PC-3 (cell line): ENCODE data around the gene UBE2E1. TPM values are rescaled to one million over a fixed set of nuclear protein-coding genes. Genes with fewer than 3 reads are reported as not detected.

Experiments used
- ATAC-seq: fragments of 200-7000 bp; cut with Tn5 transposase; 2 replicates; pipeline ENCODE4 v1.9.1; 2020; ENCODE audit warnings: mild to moderate bottlenecking, moderate library complexity
- BruUV-seq: library from RNA; stranded (reverse); fragments of 400-500 nt; replicated peaks from 2 replicates; lab custom pipeline; 2021; lab: Mats Ljungman, UMichigan
- CTCF ChIA-PET: fragments of 300-600 bp; sonication (Branson Sonifier 250); formaldehyde crosslinking; loops from one replicate; lab custom pipeline; 2022; ENCODE audit warnings: antibody characterized with exemption; lab: Charles Lee
- POLR2A ChIA-PET: fragments of 300-600 bp; sonication (Branson Sonifier 250); formaldehyde crosslinking; loops from one replicate; lab custom pipeline; 2022; ENCODE audit warnings: antibody characterized with exemption; ENCODE audit not compliant: unreplicated experiment; lab: Charles Lee
- DNase-seq: peaks from one replicate; pipeline ENCODE4 v3.0.0-alpha.2; 2015
- H2AFZ ChIP-seq: fragments of 300-600 bp; sonication (generic); 2 replicates; pipeline ENCODE4 v1.6.0; 2016; ENCODE audit warnings: antibody characterized with exemption, low read length
- H3F3A ChIP-seq: fragments of 300-600 bp; sonication (generic); one replicate; pipeline ENCODE4 v1.6.0; 2017; ENCODE audit warnings: antibody characterized with exemption, low read length, control low read depth, mild to moderate bottlenecking; ENCODE audit not compliant: unreplicated experiment
- H3K27ac ChIP-seq: fragments of 300-600 bp; sonication (generic); 2 replicates; pipeline ENCODE4 v1.5.1; 2016; ENCODE audit warnings: mild to moderate bottlenecking, low read length
- H3K27me3 ChIP-seq: fragments of 300-600 bp; sonication (generic); 2 replicates; pipeline ENCODE4 v1.6.1; 2016; ENCODE audit warnings: low read length, mixed read lengths
- H3K36me3 ChIP-seq: fragments of 300-600 bp; sonication (generic); 2 replicates; pipeline ENCODE4 v1.6.1; 2016; ENCODE audit warnings: low read depth, mixed run types, low read length, mixed read lengths
- H3K4me1 ChIP-seq: fragments of 300-600 bp; sonication (generic); 2 replicates; pipeline ENCODE4 v1.5.1; 2016; ENCODE audit warnings: low read length; ENCODE audit not compliant: insufficient read depth
- H3K4me2 ChIP-seq: fragments of 300-600 bp; sonication (generic); 2 replicates; pipeline ENCODE4 v1.6.0; 2016; ENCODE audit warnings: low read length
- H3K4me3 ChIP-seq: fragments of 300-600 bp; sonication (generic); 2 replicates; pipeline ENCODE4 v1.5.1; 2016; ENCODE audit warnings: mild to moderate bottlenecking, low read length, mixed read lengths
- H3K79me2 ChIP-seq: fragments of 300-600 bp; sonication (generic); 2 replicates; pipeline ENCODE4 v1.6.1; 2017; ENCODE audit warnings: low read length, mixed read lengths
- H3K9ac ChIP-seq: fragments of 300-600 bp; sonication (generic); 2 replicates; pipeline ENCODE4 v1.6.0; 2016; ENCODE audit warnings: mild to moderate bottlenecking, low read length
- H3K9me2 ChIP-seq: fragments of 300-600 bp; sonication (generic); replicated peaks from 2 replicates; pipeline ENCODE4 v1.6.1; 2016; ENCODE audit warnings: mixed run types, low read length, mixed read lengths
- H3K9me3 ChIP-seq: fragments of 300-600 bp; sonication (generic); 2 replicates; pipeline ENCODE4 v1.6.1; 2016; ENCODE audit warnings: low read length, mixed read lengths
- H4K20me1 ChIP-seq: fragments of 300-600 bp; sonication (generic); 2 replicates; pipeline ENCODE4 v1.6.1; 2016; ENCODE audit warnings: low read length, mixed read lengths
- CTCF ChIP-seq: fragments of 300-600 bp; sonication (generic); conservative IDR thresholded peaks from 2 replicates; pipeline ENCODE4 v1.5.1; 2017; ENCODE audit warnings: antibody characterized with exemption, low read depth, mild to moderate bottlenecking, low read length
- EZH2 ChIP-seq: fragments of 300-600 bp; sonication (generic); IDR thresholded peaks from one replicate; pipeline ENCODE4 v1.6.1; 2017; ENCODE audit warnings: antibody characterized with exemption, mild to moderate bottlenecking, low read length; ENCODE audit not compliant: unreplicated experiment
- EZH2phosphoT487 ChIP-seq: fragments of 300-600 bp; sonication (generic); IDR thresholded peaks from 2 replicates; pipeline ENCODE4 v1.6.1; 2018; ENCODE audit warnings: mild to moderate bottlenecking, antibody characterized with exemption, low read length, borderline replicate concordance
- intact Hi-C: fragments of 100-400 bp; cut with micrococcal nuclease; formaldehyde crosslinking; loops from 2 replicates; pipeline ENCODE4 v1.9.0; 2023
- total RNA-seq: library from RNA; depleted of rRNA; stranded (reverse); fragments of >200 nt; gene quantifications from 2 replicates; pipeline ENCODE4 v1.2.3, GENCODE V29; 2014

UBE2E1 gene
- total RNA-seq, 1 experiment from 2014 or later: 117 TPM

GRCh38 chr3:23865595-23866396 is 60.0 kb downstream of the UBE2E1 start:
- CTCF ChIA-PET: interaction anchor here (1.5 kb wide), 1 partner anchor 32 kb away, joined by 3 read pairs; no protein-coding TSS in a partner anchor
- Histone ChIP-seq H3K36me3 (peaks cover 3% of the 10 kb centered on the region; the same call in 1 of the 2 replicates), H3K79me2 (peaks cover 83% of the 10 kb centered on the region), H3K4me2 (no peak overlapping the region), H3K9ac (no peak overlapping the region), H3K9me2 (no peaks in the 10 kb centered on the region), H3K4me3 (no peak overlapping the region), H2AFZ (no peak overlapping the region), H3K27me3 (no peaks in the 10 kb centered on the region), H3K9me3 (no peaks in the 10 kb centered on the region), H3K27ac (no peak overlapping the region), H3K4me1 (0 out of 2 replicates have a peak, but pooled peaks cover 9% of the 10 kb centered on the region), H3F3A (no peaks in the 10 kb centered on the region), H4K20me1 (peaks cover 31% of the 10 kb centered on the region)
- no TSS peak for BruUV-seq
- no peak for TF ChIP-seq EZH2
- ATAC-seq (peak; percentile 46), DNase-seq (peak; percentile 12)
- intact Hi-C loops: loop anchor here (5.0 kb wide), 1 partner anchor 58 kb away; the partner anchor contains the start of gene UBE2E1
- POLR2A ChIA-PET: no interaction called here

- H4K20me1 ChIP-seq: peaks cover 30% of the 10 kb centered on the region
- no peak overlapping the region for H3K4me3 ChIP-seq
- H2AFZ ChIP-seq: no peak overlapping the region
- H3F3A ChIP-seq: no peaks in the 10 kb centered on the region
- POLR2A ChIA-PET: no interaction called here
- H3K27me3 ChIP-seq: no peaks in the 10 kb centered on the region
- CTCF ChIA-PET: no interaction called here
- no peak for TF ChIP-seq EZH2phosphoT487
- TF ChIP-seq CTCF: peak; percentile 52
- TF ChIP-seq EZH2: no peak
- no peaks in the 10 kb centered on the region for H3K9me3 ChIP-seq
- intact Hi-C loops: loop anchor here (5.0 kb wide), 1 partner anchor 60 kb away; the partner anchor contains the start of gene UBE2E1
- H3K9me2 ChIP-seq: no peaks in the 10 kb centered on the region
- BruUV-seq: no TSS peak
- ATAC-seq (no peak), DNase-seq (peak; percentile 14)
- H3K27ac ChIP-seq: no peak overlapping the region
- 0 out of 2 replicates have a peak, but pooled peaks cover 7% of the 10 kb centered on the region for H3K4me1 ChIP-seq
- peaks cover 3% of the 10 kb centered on the region; the same call in 1 of the 2 replicates for H3K36me3 ChIP-seq
- H3K79me2 ChIP-seq: peaks cover 67% of the 10 kb centered on the region
- no peak overlapping the region for H3K4me2 ChIP-seq
- H3K9ac ChIP-seq: no peak overlapping the region
These were observed 61.6 kb downstream of the UBE2E1 start for GRCh38 chr3:23867400-23867799.

- CTCF ChIA-PET: no interaction called here
- peaks cover 62% of the 10 kb centered on the region for H3K79me2 ChIP-seq
- H3K27ac ChIP-seq: no peak overlapping the region
These were observed 62.1 kb downstream of the UBE2E1 start for GRCh38 chr3:23867838-23868237.

More at GRCh38 chr3:23867838-23868237, 62.1 kb downstream of the UBE2E1 start:
- Histone ChIP-seq H3K4me2 (no peak overlapping the region), H3K9me3 (no peaks in the 10 kb centered on the region), H2AFZ (no peak overlapping the region), H3K9ac (no peak overlapping the region), H3F3A (no peaks in the 10 kb centered on the region), H3K4me3 (no peak overlapping the region), H3K36me3 (peaks cover 3% of the 10 kb centered on the region; the same call in 1 of the 2 replicates), H3K9me2 (no peaks in the 10 kb centered on the region), H4K20me1 (peaks cover 26% of the 10 kb centered on the region), H3K27me3 (no peaks in the 10 kb centered on the region), H3K4me1 (0 out of 2 replicates have a peak, but pooled peaks cover 4% of the 10 kb centered on the region)
- POLR2A ChIA-PET: no interaction called here
- no peak for ATAC-seq
- no peak for DNase-seq
- intact Hi-C loops: loop anchor here (5.0 kb wide), 1 partner anchor 61 kb away; the partner anchor contains the start of gene UBE2E1
- no TSS peak for BruUV-seq
- TF ChIP-seq EZH2 (no peak), CTCF (no peak), EZH2phosphoT487 (no peak)
